Measurements from ENCODE around the gene VPS16.

Gene VPS16

GRCh38 chr20:2816030-2816582 lies 24.4 kb upstream of the VPS16 start, which contains the start of gene TMEM239:
Gene TMEM239, plus strand, starts transcription at chr20:2816364. Its CDS starts 191 bp downstream, at chr20:2816555.
- H3K4me3 ChIP-seq (ENCODE audit: low read depth, low read length), result no peak within 1 kb of the TSS
- in situ Hi-C loops (cut with HindIII; ENCODE audit: low sequenced_read_pairs), result no loop called here
- no peak for DNase-seq (ENCODE audit: low read depth)
- no peak for TF ChIP-seq CTCF (IDR thresholded peaks at IDR 0.05; ENCODE audit: low read depth, low read length, missing control alignments)

- no peak for TF ChIP-seq CTCF (IDR thresholded peaks at IDR 0.05; ENCODE audit: low read depth, low read length, missing control alignments)
- no peak overlapping the region for H3K4me3 ChIP-seq (ENCODE audit: low read depth, low read length)
- no peak for DNase-seq (ENCODE audit: low read depth)
- in situ Hi-C loops (cut with HindIII; ENCODE audit: low sequenced_read_pairs), result no loop called here
These were observed 23.8 kb upstream of the VPS16 start for GRCh38 chr20:2816583-2817340.

- no peak overlapping the region for H3K4me3 ChIP-seq (ENCODE audit: low read depth, low read length)
- TF ChIP-seq CTCF (IDR thresholded peaks at IDR 0.05; ENCODE audit: low read depth, low read length, missing control alignments), result no peak
- DNase-seq (ENCODE audit: low read depth), result no peak
- in situ Hi-C loops (cut with HindIII; ENCODE audit: low sequenced_read_pairs), result no loop called here
These were observed 23.2 kb upstream of the VPS16 start for GRCh38 chr20:2817341-2817726.

GRCh38 chr20:2817891-2818595 lies 22.5 kb upstream of the VPS16 start:
- in situ Hi-C loops (cut with HindIII; ENCODE audit: low sequenced_read_pairs), result no loop called here
- no peak overlapping the region for H3K4me3 ChIP-seq (ENCODE audit: low read depth, low read length)
- no peak for TF ChIP-seq CTCF (IDR thresholded peaks at IDR 0.05; ENCODE audit: low read depth, low read length, missing control alignments)
- no peak for DNase-seq (ENCODE audit: low read depth)

- no peak for DNase-seq (ENCODE audit: low read depth)
- no peak for TF ChIP-seq CTCF (IDR thresholded peaks at IDR 0.05; ENCODE audit: low read depth, low read length, missing control alignments)
- H3K4me3 ChIP-seq (ENCODE audit: low read depth, low read length), result no peak overlapping the region
- in situ Hi-C loops (cut with HindIII; ENCODE audit: low sequenced_read_pairs), result no loop called here
These were observed 20.3 kb upstream of the VPS16 start for GRCh38 chr20:2820084-2820895.

Measured in astrocyte of the cerebellum (primary cell).